Activated naive CD4-positive, alpha-beta T cell treated with anti-CD3 and anti-CD28 coated beads, Interleukin-2, amount 10 ng/mL, durations not matched to agents 7 days and 5 days (primary cell): ENCODE measurements around the gene FRMD6.
"Not testable (repeated sequence)": the region's sequence is repeated elsewhere in the genome, so short reads cannot be mapped to it uniquely, and the experiment has no call there.

Source experiments
- CTCF ChIA-PET: fragments of 350-600 bp; sonication (Branson Sonifier 250); formaldehyde crosslinking; loops from one replicate; lab custom pipeline; 2021; ENCODE audit warnings: antibody characterized with exemption; lab: Charles Lee
- DNase-seq: peaks from one replicate; pipeline ENCODE4 v3.0.0-alpha.2; 2020
- H3K27ac Mint-ChIP-seq: one replicate; pipeline ENCODE4 v1.8.0; 2021; ENCODE audit warnings: mild to moderate bottlenecking, moderate library complexity, mixed read lengths
- H3K27me3 Mint-ChIP-seq: one replicate; pipeline ENCODE4 v1.8.0; 2021; ENCODE audit warnings: mild to moderate bottlenecking, mixed read lengths
- H3K36me3 Mint-ChIP-seq: one replicate; pipeline ENCODE4 v1.8.0; 2021; ENCODE audit warnings: mixed read lengths
- H3K4me1 Mint-ChIP-seq: one replicate; pipeline ENCODE4 v1.8.0; 2021; ENCODE audit warnings: mixed read lengths
- H3K4me3 Mint-ChIP-seq: one replicate; pipeline ENCODE4 v1.8.0; 2021; ENCODE audit warnings: mild to moderate bottlenecking, moderate library complexity, mixed read lengths
- H3K9me3 Mint-ChIP-seq: one replicate; pipeline ENCODE4 v1.8.0; 2021; ENCODE audit warnings: mixed read lengths

The FRMD6 gene

DNA sequence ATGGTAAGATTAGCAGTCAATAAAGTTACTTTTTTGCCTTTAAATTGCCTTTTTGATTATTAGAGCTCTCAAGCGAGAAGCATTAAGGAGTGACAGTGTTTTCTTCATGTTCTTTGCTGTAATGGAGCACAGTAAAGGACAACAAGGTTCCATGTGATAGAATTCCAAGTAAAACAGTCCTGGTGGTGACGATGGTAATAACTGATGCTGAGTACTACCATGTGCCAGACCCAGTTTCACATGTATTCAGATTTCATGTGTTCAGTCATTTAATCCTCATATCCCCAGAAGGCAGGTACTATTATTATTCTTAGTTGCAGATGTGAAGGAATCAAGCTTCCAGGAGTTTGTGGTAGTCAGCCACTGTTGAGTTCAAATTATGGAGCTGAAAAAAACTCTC lies 79.0 kb downstream of the FRMD6 start:
- Mint-ChIP-seq H3K9me3 (no peaks in the 10 kb centered on the region), H3K4me3 (no peak overlapping the region), H3K36me3 (no peaks in the 10 kb centered on the region), H3K4me1 (no peaks in the 10 kb centered on the region), H3K27me3 (no peaks in the 10 kb centered on the region), H3K27ac (no peak overlapping the region)
- CTCF ChIA-PET, result interaction anchor here (0.8 kb wide), 1 partner anchor 47 kb away, joined by 3 read pairs; no protein-coding TSS in a partner anchor
- DNase-seq, result no peak

DNA sequence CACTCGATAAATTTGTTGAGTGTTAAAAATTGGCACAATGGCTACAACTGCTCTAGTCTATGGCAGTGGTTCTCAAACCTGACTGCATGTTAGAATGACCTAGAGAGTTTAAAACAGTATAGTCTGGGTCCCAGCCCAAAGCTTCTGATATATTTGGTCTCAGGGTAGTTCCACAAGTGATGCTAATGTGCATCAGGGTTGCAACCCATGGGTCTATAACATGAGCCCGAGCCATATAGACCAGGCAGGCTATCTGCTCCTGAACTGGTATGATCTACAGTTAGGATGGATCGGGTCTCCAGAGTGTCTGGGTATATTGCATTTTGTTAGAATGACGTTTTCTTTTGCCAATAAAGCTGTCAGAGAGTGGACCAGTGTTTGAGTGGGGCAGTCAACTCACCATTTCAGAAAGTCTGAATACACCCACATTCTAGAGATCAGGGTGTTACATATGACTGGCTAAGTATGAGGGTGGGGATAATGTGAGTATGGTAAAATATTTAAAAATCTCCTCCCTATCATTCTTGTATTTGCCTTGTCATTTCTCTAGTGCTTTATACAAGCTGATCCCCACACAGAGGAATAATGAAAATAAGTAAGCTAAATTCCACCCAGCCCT lies 80.9 kb downstream of the FRMD6 start:
- DNase-seq, result no peak
- no peak overlapping the region for H3K4me3 Mint-ChIP-seq
- no peaks in the 10 kb centered on the region for H3K4me1 Mint-ChIP-seq
- H3K27me3 Mint-ChIP-seq, result peaks cover 3% of the 10 kb centered on the region
- no peaks in the 10 kb centered on the region for H3K36me3 Mint-ChIP-seq
- CTCF ChIA-PET, result no interaction called here
- H3K27ac Mint-ChIP-seq, result no peak overlapping the region
- no peaks in the 10 kb centered on the region for H3K9me3 Mint-ChIP-seq

GRCh38 chr14:51733147-51733546 lies 81.4 kb downstream of the FRMD6 start:
- H3K4me3 Mint-ChIP-seq, result no peak overlapping the region
- H3K4me1 Mint-ChIP-seq, result no peaks in the 10 kb centered on the region
- no peaks in the 10 kb centered on the region for H3K9me3 Mint-ChIP-seq
- DNase-seq, result no peak
- H3K27ac Mint-ChIP-seq, result no peak overlapping the region
- peaks cover 3% of the 10 kb centered on the region for H3K27me3 Mint-ChIP-seq
- CTCF ChIA-PET, result no interaction called here
- no peaks in the 10 kb centered on the region for H3K36me3 Mint-ChIP-seq

GRCh38 chr14:51735851-51736250 lies 84.1 kb downstream of the FRMD6 start:
- DNase-seq, result no peak
- no peaks in the 10 kb centered on the region for H3K36me3 Mint-ChIP-seq
- no peaks in the 10 kb centered on the region for H3K4me1 Mint-ChIP-seq
- H3K27ac Mint-ChIP-seq, result no peak overlapping the region
- no peak overlapping the region for H3K4me3 Mint-ChIP-seq
- CTCF ChIA-PET, result no interaction called here
- no peaks in the 10 kb centered on the region for H3K9me3 Mint-ChIP-seq
- peaks cover 15% of the 10 kb centered on the region for H3K27me3 Mint-ChIP-seq

GRCh38 chr14:51738754-51739153 lies 87.0 kb downstream of the FRMD6 start:
- Mint-ChIP-seq H3K27me3 (peaks cover 15% of the 10 kb centered on the region), H3K36me3 (no peaks in the 10 kb centered on the region), H3K9me3 (no peaks in the 10 kb centered on the region), H3K4me3 (no peak overlapping the region), H3K27ac (no peak overlapping the region), H3K4me1 (no peaks in the 10 kb centered on the region)
- DNase-seq, result no peak
- CTCF ChIA-PET, result no interaction called here

DNA sequence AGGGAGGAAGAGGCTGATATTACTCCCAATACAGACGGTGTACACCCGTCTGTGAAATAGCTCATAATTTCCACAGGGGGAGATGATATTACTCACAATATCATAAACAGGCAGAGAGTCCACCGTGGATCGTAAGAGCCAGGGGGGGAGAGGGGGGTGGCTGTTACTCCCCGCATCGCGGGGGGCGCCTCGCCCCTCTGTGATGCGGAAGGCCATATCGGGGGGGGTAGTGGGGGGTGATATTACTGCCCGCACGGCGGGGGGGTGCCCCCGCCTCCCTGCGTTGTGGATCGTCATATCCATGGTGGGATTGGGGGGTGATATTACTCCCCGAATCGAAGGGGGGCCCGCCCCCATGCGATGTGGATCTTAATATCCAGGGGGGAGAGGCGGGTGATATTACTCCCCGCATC lies 91.9 kb downstream of the FRMD6 start:
- no peaks in the 10 kb centered on the region for H3K9me3 Mint-ChIP-seq
- H3K36me3 Mint-ChIP-seq, result no peaks in the 10 kb centered on the region
- H3K4me1 Mint-ChIP-seq, result no peaks in the 10 kb centered on the region
- DNase-seq, result peak; percentile 38
- peaks cover 8% of the 10 kb centered on the region for H3K27me3 Mint-ChIP-seq
- CTCF ChIA-PET, result no interaction called here
- H3K4me3 Mint-ChIP-seq, result no peak overlapping the region
- no peak overlapping the region for H3K27ac Mint-ChIP-seq

DNA sequence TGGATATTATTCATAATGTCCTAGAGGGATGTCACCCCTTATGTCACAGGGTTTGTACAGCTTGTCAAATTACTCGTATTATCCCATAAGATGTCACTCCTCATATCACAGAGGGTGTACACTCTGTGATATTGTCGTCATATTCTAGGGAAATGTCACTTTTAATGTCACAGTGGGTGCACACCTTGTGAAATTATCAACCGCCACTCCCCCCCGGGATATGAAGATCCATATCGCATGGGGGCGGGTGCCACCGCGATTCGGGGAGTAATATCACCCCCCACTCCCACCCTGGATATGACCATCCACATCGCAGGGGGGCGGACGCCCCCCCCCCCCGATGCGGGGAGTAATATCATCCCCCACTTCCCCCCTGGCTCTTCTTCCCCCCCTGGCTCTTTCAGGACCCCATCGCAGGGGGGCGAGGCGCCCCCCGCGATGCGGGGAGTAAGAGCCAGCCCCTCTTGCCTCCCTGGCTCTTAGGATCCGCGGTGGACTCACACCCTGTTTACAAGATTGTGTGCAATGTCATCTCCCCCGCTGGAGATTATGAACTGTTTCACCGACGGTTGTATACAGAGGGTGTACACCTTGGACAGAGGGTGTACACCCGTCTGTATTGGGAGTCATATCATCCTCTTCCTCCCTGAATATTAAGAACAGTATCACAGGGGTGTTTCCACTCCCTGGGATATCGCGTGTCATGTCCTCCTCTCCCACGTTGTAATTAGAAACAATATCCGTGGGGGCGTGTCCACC lies 92.8 kb downstream of the FRMD6 start:
- peak; percentile 54 for DNase-seq
- CTCF ChIA-PET, result no interaction called here
- Mint-ChIP-seq H3K4me1 (no peaks in the 10 kb centered on the region), H3K27me3 (no peaks in the 10 kb centered on the region), H3K4me3 (no peak overlapping the region), H3K27ac (no peak overlapping the region), H3K9me3 (no peaks in the 10 kb centered on the region), H3K36me3 (no peaks in the 10 kb centered on the region)

- H3K27me3 Mint-ChIP-seq, result peaks cover 11% of the 10 kb centered on the region
- H3K9me3 Mint-ChIP-seq, H3K27ac Mint-ChIP-seq, H3K4me1 Mint-ChIP-seq, H3K4me3 Mint-ChIP-seq, H3K36me3 Mint-ChIP-seq, CTCF ChIA-PET: not testable (repeated sequence)
- peak; percentile 50 for DNase-seq
These were observed 95.1 kb downstream of the FRMD6 start for GRCh38 chr14:51746823-51747222.

DNA sequence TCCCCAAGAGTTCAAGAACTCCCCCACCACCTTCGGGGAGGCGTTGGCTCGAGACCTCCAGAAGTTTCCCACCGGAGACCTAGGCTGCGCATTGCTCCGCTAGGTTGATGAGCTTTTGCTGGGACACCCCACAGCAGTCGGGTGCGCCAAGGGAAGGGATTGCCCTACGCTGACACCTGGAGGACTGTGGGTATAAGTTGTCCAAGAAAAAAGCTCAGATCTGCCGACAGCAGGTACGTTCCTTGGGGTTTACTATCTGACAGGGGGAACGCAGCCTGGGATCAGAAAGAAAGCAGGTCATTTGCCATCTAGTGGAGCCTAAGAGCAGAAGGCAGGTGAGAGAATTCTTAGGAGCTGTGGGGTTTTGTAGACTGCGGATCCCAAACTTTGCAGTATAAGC lies 98.8 kb downstream of the FRMD6 start:
- CTCF ChIA-PET, result interaction anchor here (0.6 to 1.8 kb wide), 5 partner anchors 91 to 467 kb away, joined by 3 to 4 read pairs (median 3); no protein-coding TSS in a partner anchor
- no peak for DNase-seq
- H3K9me3 Mint-ChIP-seq, result no peaks in the 10 kb centered on the region
- no peaks in the 10 kb centered on the region for H3K36me3 Mint-ChIP-seq
- H3K27ac Mint-ChIP-seq, result no peak overlapping the region
- peaks cover 11% of the 10 kb centered on the region for H3K27me3 Mint-ChIP-seq
- no peaks in the 10 kb centered on the region for H3K4me1 Mint-ChIP-seq
- H3K4me3 Mint-ChIP-seq, result no peak overlapping the region

GRCh38 chr14:51751611-51752345 lies 100.1 kb downstream of the FRMD6 start:
- CTCF ChIA-PET, H3K27ac Mint-ChIP-seq, H3K4me3 Mint-ChIP-seq, H3K9me3 Mint-ChIP-seq, DNase-seq, H3K4me1 Mint-ChIP-seq, H3K36me3 Mint-ChIP-seq: not testable (repeated sequence)
- H3K27me3 Mint-ChIP-seq, result peaks cover 11% of the 10 kb centered on the region

GRCh38 chr14:51757756-51758155 lies 106.0 kb downstream of the FRMD6 start:
- H3K27ac Mint-ChIP-seq, CTCF ChIA-PET, H3K9me3 Mint-ChIP-seq, H3K4me3 Mint-ChIP-seq, H3K36me3 Mint-ChIP-seq, DNase-seq: not testable (repeated sequence)
- peaks cover 10% of the 10 kb centered on the region for H3K4me1 Mint-ChIP-seq
- peaks cover 14% of the 10 kb centered on the region for H3K27me3 Mint-ChIP-seq

DNA sequence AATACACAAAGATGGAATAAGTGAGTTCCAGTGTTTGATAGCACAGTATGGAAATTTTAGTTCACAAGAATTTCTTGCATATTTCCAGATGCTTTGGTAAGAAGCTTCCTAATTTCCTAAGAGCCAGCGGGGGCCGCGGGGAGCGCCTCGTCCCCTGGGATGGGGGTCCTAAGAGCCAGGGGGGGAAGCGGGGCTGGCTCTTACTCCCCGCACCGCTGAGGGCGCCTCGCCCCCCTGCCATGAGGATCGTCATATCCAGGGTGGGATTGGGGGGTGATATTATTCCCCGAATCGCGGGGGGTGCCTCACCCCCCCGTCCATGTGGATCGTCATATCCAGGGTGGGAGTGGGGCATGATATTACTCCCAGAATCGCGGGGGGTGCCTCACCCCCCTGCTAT lies 108.2 kb downstream of the FRMD6 start:
- Mint-ChIP-seq H3K9me3 (no peaks in the 10 kb centered on the region), H3K4me3 (no peak overlapping the region), H3K36me3 (no peaks in the 10 kb centered on the region), H3K27me3 (peaks cover 20% of the 10 kb centered on the region), H3K27ac (no peak overlapping the region), H3K4me1 (peaks cover 10% of the 10 kb centered on the region)
- CTCF ChIA-PET, result no interaction called here
- DNase-seq, result no peak

GRCh38 chr14:51765726-51766125 lies 114.0 kb downstream of the FRMD6 start:
- H3K9me3 Mint-ChIP-seq, DNase-seq, CTCF ChIA-PET, H3K27me3 Mint-ChIP-seq, H3K4me3 Mint-ChIP-seq, H3K27ac Mint-ChIP-seq, H3K4me1 Mint-ChIP-seq, H3K36me3 Mint-ChIP-seq: not testable (repeated sequence)

- H3K27ac Mint-ChIP-seq, H3K9me3 Mint-ChIP-seq, H3K4me1 Mint-ChIP-seq, H3K27me3 Mint-ChIP-seq, CTCF ChIA-PET, H3K36me3 Mint-ChIP-seq, DNase-seq, H3K4me3 Mint-ChIP-seq: not testable (repeated sequence)
These were observed 114.9 kb downstream of the FRMD6 start for GRCh38 chr14:51766586-51766985.

DNA sequence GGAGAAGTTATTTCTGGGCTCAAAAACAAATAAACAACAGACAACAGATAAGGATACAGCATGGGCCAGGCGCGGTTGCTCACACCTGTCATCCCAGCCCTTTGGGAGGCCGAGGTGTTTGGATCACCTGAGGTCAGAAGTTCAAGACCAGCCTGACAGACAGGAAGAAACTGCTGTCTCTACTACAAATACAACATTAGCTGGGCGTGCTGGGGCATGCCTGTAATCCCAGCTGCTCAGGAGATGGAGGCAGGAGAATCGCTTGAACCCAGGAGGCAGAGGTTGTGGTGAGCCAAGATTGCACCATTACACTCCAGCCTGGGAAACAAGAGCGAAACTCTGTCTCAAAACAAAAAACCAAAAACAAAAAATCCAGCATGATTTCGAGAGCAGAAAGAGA lies 117.6 kb downstream of the FRMD6 start:
- H3K27me3 Mint-ChIP-seq, H3K9me3 Mint-ChIP-seq, DNase-seq, H3K4me3 Mint-ChIP-seq, CTCF ChIA-PET, H3K27ac Mint-ChIP-seq, H3K36me3 Mint-ChIP-seq, H3K4me1 Mint-ChIP-seq: not testable (repeated sequence)
